Activated T-helper 1 cell treated with Interleukin-2 at 50 U/mL for 16 hours (primary cell): ENCODE data around the gene TRIM28.
"Not testable (repeated sequence)": the region's sequence is repeated elsewhere in the genome, so short reads cannot be mapped to it uniquely, and the experiment has no call there.

Experiments
- DNase-seq: peaks from one replicate; pipeline ENCODE4 v3.0.0-alpha.2; 2020; ENCODE audit warnings: low read depth

TRIM28 gene

DNA sequence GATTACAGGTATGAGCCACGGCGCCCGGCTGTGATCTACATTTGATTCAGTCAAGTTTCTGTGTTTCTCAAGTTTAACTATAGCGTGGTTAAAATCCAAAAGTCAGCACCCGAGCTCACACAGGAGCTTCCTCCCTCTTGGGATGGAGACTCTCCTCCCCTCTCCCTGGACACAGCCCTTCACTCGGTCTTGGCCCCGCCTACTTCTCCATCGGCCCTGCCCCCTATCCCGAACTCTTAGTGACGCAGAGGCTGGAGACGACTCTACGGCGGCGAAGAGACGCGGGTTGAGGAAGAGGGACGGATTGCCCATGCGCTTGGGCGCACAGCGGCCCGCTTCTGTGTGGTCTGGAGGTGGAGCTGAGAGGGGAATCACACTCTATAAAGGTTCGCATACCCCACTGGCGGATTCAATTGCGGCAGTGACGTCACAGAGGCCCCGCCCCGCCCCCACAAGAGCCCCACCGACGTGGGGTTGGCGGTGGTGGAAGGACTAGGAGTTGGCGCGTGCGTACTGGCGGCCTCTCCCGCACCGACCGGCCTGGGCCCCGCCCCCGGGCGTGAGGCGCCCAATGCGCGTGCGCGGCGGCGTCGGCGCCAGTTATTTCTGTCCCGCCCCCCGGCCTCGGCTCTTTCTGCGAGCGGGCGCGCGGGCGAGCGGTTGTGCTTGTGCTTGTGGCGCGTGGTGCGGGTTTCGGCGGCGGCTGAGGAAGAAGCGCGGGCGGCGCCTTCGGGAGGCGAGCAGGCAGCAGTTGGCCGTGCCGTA, at the start of gene TRIM28:
TRIM28 (plus strand) TSS at position 239 of the 765 bp plus-strand sequence. CDS start 694 bp downstream, outside the sequence.
- peak; percentile 100 for DNase-seq

DNA sequence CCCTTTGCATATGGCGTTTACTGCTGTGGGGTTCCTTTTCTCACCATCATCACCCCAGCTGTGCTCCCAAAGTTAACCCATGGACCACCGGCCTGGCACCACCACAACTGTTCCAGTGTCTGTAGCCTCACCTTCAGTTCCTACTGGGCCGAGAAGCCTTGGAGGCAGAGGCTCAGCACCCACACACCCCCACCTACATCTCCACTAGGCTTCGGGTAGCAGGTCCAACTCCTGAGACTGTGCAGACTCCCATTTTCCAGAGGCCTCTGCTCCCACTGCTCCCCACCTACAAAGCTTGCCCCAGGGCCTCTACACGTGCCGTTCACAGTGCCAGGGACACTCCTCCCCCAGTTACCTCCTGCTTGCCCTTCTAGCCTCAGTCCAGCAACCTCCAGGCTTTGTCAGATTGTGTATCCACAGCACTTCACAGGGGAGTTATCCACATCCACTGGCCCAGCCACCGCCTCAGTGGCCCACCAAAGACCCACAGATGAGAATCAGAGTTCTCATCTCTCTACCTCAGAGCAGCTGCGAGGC, 46.2 kb upstream of the TRIM28 start:
- no peak for DNase-seq

DNA sequence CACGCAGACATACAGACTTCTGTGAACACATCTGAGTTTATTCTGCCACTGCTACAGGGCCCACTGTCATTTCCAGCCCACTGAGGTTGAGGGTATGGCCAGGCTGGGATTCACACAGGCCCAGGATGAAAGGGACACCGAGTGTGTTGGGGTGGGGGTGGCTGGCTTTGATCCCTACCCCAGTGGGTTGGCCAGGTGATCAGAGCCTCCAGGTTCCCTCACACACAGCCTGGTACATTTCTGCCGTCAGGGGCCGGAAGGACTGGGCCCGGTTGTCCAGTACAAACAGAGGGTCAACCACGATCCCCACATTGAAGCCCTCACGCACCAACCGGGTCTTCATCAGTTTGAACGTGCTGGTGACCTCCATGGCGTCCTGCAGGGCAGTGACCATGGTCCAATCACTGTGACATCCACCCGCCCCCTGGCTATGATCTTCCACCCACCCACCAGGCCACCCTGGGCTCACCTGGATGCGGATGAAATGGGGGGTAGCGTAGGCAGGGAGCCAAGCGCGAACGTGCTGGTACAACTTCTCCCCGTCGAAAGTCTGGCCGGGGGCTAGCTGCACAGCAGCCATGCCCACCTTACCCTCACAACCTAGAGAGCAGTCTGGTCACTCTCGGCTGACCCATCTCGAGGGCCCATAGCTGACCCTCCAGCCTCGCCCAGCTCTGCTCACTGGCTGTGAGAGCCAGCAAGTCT, 45.4 kb upstream of the TRIM28 start:
- no peak for DNase-seq

DNA sequence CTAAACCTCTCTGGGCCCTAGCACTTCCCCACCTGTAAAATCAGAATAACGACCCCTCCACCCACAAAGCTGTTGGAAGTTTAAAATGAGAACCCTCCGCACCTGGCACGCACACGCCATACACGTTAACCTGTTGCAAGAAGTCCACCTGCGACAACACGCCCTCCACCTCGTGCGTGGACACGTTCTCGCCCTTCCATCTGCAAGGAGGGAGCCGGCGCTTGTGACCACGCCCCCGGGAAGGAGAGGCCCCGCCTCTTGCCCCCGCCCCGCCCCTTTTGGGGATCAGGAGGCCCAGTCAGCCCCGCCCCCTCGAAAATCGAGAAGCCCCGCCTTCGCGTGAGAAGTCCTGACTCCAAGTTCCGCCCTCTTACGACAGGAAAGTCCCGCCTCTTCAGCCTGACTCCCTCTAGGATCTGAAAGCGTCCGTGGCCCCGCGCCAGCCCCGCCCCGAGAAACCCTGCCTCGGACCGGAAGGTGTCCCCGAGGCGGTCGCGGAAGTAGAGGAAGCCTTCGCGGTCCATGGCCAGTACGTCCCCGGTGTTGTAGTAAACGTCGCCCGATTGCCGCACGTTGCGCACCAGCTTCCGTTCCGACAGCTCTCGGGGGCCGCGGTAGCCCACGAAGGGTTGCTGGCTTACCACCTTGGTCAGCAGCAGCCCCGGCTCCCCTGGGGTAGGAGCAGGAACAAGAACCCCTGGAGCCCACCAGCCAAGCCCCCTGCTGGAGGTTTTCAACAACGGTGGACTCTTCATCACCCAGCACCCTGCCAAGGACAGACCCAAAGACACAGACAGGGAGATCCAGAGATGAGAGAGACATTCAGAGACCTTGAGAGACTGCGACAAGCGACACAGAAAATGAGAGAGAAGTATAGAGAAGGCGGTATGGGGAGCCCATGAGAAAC, 44.6 kb upstream of the TRIM28 start:
- peak; percentile 82 for DNase-seq

DNA sequence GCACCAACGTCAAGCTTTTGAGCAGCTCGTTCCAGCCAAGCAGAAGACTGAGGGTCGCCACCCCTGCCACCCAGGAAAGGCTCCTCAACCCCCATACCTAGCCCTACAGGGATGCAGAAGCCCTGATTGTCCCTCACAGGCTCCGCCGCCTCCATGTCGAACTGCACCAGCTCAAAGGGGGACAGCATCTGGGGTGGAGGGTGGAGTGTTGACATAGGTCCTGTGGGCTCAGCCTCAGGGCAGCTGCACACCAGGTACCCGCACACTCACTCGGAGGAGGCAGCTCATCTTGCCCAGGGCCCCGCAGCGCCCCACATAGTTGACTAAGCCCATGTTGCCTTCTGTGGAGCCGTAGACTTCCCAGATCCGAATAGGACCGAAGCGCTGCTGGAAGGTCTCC, 43.6 kb upstream of the TRIM28 start:
- no peak for DNase-seq

DNA sequence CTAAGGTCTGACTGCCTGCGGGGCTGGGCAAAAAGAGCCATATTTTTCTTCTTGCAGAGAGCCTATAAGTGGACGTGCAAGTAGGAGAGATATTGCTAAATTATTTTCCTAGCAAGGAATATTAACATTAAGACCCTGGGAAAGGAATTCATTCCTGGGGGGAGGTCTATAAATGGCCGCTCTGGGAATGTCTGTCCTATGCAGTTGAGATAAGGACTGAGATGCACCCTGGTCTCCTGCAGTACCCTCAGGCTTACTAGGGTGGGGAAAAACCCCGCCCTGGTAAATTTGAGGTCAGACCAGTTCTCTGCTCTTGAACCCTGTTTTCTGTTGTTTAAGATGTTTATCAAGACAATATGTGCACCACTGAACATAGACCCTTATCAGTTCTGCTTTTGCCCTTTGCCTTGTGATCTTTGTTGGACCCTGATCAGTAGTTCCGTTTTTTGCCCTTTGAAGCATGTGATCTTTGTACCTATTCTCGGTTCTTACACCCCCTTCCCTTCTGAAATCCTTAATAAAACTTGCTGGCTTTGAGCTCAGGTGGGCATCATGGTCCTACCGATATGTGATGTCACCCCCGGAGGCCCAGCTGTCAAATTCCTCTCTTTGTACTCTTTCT, 36.2 kb upstream of the TRIM28 start:
- DNase-seq, result not testable (repeated sequence)

DNA sequence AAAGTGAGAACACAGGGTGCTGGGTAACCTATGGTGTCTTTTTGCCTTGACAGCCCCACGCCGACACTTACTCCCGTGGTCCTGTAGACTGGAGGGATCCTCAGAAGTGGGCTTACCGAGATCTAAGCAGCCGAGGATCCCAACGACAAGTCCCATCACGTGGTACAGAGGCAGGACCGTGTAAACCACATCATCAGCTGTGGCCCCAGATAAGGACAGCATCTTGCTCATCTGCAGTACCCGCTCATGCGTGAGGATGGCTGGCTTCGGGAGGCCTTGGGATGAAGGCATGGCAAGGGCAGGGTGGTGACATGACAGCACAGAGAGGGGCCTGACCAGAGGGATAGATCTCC, 34.2 kb upstream of the TRIM28 start:
- no peak for DNase-seq

DNA sequence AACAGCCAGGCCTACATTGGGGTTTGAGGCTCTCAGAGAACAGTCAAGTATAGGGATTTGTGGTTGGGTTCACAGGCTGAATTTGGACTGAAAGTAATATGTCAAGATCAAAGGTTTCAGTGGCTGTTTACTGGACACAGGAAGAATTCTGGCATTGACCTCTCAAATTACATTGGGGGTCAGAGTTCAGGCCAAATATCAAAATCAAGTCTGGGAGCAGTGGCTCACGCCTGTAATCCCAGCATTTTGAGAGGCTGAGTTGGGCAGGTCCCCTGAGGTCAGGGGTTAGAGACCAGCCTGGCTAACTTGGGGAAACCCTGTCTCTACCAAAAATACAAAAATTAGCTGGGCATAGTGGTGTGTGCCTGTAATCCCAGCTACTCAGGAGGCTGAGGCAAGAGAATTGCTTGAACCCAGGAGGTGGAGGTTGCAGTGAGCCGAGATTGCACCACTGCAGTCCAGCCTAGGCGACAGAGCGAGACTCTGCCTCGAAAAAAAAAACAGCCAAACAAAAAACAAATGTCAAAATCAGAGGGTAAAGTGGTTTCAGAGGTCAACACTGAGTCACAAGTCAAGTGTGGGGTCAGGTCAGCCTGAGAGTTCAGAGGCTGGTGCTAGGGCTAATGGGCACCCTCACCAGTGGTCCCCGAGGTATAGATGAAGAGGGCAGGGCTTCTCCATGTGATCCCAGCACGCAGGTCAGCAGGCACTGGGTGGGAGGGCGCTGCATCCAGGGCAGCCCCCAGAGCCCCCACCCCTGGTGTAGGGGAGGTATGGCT, 33.6 kb upstream of the TRIM28 start:
- no peak for DNase-seq

DNA sequence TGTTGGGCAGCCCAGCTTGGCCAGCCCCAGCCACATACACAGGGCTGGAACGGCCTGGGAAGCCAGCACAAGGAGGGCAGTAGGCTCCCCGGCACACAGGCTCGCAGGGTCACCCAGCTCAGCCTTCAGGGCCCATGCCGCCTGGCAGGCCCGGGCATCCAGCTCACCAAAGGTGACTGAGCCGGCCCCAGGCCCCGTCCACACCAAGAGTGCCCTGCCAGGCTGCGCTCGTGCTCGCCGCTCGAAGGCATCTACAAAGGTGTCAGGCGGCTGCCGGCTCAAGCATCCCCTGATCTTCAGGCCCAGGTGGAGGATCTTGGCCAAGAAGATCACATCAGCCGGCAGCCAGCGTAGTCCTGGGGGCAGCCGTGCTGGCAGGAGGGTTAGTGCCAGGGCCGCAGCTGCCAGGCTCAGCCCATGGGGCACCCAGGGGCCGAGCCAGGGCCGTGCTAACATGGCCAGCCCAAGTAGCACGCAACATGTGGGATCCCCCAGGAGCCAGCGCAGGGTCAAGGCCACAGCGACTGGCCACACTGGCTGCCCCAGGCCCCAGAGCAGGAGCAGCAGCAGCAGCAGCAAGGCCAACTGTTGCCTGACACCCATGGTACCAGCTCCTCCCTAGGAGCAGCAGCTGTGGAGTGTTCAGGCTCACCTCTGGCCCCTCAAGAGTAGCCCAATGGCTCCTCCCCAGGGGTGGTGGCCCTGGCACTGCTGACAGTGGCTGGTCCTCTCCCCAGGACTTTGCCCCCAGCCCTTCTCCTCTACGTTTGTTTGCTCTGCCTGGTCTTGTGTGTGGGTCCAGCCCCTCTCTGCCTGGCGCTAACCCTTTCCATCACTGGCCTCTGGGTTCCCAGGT, 32.3 kb upstream of the TRIM28 start, which contains the start of gene SLC27A5:
SLC27A5 (minus strand) TSS at position 640 of the 856 bp plus-strand sequence; CDS start at position 603, 37 bp downstream.
- no peak for DNase-seq

DNA sequence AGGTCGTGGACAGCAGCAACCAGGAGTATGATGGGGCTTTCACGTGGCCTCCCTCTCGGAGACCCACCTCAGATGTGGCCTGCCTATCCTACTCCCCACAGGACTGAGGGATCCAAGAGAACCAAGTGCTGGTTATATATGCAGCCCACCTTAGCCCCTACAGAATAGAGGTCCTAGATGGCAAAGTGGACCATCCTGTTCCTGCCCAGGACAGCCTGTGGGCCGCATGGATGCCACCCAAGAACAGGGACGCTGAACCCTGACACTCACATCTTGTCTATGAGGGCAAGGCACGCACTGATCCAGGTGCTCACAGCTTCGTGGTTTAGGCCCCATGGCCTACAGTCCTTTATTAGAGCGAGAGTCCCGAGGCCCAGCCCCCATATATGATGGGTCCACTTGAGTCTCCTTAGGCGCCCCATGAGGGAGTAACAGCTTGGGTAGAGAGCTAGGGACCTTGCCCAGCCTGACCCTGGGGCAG, 30.6 kb upstream of the TRIM28 start:
- DNase-seq, result no peak

DNA sequence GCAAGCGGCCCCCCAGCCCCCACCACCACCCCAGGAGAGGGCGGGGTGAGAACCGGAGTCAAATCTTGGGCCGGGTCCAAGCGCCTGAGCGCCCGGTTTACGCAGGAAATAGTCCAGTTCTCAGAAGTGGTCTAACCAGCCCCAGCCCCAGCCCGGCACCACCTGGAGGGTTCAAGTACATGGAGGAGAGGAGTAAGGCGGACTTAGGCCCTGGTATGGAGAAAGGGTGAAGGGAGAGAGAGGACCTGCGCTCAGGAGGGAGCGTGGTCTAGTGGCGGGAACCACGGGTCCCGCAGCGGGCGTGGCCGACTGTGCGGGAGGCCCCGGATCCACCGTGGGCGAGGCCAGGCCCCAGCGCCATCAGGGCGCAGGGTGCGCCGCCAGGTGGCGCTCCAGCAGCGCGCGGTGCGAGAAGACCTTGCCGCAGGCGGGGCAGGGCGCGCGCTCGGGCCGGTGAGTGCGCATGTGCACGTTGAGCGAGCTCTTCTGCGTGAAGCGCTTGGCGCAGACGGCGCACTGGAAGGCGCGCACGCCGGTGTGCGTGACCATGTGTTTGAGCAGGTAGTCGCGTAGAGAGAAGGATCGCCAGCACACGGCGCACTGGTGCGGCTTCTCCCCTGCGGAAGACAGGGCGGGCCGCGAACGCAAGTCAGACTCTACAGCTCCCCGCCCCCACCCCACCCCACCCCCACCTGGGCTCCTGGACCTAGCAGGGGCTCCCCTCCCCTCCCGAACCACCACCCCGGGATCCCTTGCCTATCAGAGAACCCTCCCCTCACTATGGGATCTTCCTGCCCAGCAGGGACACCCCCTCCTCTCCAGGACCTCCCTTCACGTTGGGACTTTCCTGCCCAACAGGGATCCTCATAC, 29.9 kb upstream of the TRIM28 start:
- DNase-seq, result peak; percentile 92

DNA sequence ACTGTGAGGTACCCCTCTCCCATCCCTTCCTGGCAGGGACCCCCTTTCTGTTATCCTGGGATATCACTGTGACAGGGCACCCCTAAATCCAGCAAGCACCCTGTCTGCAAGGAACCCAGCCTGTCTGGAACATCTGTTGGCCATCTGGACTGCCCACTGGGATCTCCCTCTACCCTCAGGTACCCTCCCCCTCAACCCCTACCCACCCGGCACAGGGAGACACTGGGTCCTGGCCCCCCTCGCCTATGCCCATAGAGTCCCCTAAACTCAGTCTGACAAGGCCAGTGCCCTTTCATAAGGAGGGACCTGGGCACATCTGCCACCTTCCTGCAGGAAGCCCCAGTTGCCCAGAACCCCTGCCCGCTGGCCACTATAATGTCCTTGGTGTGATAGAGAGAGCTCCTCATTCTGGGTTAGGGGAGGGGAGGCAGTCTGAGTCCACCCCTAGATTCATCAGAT, 29.3 kb upstream of the TRIM28 start:
- no peak for DNase-seq

DNA sequence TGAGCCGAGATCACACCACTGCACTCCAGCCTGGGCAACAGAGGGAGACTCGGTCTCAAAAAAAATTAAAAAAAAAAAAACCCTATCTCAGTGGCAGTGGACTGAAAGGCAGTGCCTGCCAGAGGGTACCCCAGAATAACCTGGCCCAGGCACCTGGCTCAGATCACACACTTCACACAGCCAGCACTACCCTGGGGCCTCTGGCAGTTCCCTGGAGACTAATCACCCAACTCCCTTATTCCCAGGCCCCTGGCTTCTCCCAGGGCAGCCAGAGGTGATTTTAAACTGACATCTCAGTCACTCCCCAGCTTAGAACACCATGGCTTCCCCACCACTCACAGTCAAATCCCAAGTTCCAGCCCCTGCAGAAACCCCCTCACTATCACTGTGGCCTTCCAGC, 28.6 kb upstream of the TRIM28 start:
- DNase-seq, result no peak

DNA sequence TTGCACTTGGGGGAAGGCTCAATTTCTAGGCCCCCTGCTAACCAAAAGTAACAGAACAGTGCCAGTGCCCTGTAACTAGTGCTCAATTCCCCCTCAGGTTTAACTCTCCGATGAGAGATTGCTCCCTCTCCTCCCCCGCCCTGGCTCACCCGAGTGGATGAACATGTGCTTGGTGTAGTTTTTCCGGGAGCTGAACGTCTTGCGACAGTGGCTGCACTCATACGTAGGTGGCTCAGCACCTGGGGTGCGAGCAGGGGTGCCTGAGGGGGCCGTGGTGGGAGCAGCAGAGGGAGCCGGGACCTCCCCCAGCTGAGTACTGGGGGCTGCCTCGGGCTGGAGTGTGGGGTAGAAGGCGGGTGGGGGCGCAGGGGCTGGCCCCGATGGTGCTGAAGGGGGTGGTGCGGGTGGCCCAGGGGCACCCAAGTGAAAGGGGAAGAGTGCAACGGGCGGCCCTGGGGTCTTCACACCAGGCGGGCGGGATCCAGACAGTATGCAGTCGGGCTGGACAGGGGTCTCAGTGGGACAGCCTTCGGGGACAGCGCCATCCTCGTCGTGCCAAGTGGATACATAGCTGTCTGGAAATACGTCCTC, 27.5 kb upstream of the TRIM28 start:
- no peak for DNase-seq

DNA sequence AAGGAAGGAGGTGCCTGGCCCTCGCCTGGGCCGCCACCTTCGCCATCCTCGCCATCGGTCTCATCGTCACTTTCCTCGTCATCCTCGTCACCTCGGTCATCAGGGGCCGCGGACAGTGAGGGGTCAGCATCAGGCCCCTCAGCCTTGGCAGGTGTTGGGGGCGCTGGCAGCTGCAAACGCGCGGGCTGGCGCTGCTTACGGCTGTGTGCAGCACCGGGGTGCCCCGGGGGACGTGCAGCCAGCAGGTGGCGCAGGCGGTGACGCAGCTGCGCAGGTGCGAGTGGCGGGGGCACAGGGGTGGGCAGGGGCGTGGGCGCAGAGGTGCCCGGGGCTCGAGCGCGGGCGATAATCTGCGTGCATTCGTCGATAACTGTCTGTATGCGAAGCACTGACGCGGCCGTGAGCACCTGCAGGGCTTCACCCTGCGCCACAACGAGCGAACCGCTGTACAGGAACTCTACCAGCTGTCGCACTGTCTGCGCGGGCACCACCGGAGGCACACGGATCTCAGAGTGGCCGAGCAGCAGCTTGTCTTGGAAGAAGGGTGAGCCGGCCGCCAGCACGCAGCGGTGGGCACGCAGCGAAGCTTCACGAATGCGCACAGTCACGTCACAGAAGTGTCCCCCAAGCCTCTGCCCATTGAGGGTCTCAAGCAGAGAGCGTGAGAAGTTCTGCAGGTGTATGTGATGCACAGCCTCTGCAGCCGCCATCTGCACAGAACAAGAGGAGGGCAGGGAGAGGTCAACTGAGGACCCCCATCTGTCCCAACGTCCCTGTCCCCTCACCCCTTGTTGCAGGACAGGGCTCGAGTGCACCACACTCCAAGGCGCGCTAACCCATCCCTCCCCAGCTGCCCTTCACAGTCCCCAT, 26.7 kb upstream of the TRIM28 start:
- no peak for DNase-seq

DNA sequence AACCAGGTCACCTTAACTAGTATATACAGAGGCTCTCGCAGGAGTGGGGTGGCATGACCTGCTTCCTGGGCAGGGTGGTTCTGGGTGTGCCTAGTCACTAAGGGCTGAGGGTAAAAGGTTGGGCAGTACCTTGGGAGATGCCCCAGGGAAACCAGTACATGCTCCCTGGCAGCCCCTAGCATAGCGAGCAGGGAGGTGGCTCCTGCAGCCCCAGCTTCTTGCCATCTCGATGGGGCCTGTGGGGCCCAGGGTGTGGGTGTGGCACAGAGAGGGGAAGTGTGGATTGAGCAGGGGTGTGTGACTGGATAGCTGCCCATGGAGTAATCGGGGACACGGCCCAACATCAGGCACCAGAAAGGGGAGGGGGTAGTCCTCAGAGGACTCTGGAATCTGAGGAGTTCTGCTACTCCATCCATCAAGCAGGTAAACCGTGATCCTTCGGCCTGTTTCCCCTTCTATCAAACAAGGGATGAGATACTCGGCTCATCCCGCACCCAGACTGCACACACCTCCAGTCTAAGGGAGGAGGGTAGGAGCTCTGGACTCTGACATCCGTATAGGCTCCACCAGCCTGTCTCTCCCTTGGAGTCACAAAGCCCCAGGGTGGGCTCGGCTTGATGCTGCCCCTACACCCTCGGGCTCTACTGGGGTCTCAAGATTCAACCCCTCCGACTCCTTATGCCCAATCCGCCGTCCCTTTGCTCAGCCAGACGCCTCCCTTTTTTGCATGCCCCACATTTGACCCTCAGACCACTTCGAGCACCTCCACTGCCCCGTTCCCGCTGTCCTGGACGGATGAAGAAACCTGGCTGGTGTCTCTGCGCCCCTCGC, 25.4 kb upstream of the TRIM28 start:
- DNase-seq, result no peak

DNA sequence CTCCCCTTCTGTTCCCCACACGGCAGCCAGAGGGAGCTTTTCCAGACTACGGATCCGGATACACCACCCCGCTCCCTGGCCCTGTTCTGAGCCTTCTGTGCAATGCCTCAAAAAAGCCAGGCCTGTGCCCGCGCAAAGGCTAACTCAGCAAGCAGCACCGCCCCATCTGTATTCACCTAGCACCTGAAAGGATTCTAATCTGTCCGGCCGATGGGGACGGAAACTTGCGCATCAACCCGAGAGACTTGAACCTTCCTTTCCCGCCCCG, 24.8 kb upstream of the TRIM28 start:
- DNase-seq, result peak; percentile 17
